Subcutaneous abdominal adipose tissue (tissue), 5 donors: Measurements from ENCODE around the gene CHMP1A.

Experiments used
- H3K27ac ChIP-seq: one replicate; pipeline ENCODE4 v1.7.0; 2013; ENCODE audit warnings: low read depth, mild to moderate bottlenecking, inconsistent platforms, low read length, moderate library complexity
- H3K27me3 ChIP-seq, 5 donors: one replicate each; pipeline ENCODE4 v1.7.0; 2013; ENCODE audit warnings: low read length in 5 of 5, inconsistent platforms in 1 of 5; ENCODE audit not compliant: control insufficient read depth in 5 of 5, insufficient read depth in 4 of 5
- H3K36me3 ChIP-seq, 5 donors: one replicate each; pipeline ENCODE4 v1.7.0; 2013; ENCODE audit warnings: low read length in 5 of 5; ENCODE audit not compliant: control insufficient read depth in 5 of 5, insufficient read depth in 5 of 5
- H3K4me1 ChIP-seq, 5 donors: one replicate each; pipeline ENCODE4 v1.7.0; 2013; ENCODE audit warnings: low read length in 5 of 5, mild to moderate bottlenecking in 3 of 5, moderate library complexity in 1 of 5; ENCODE audit not compliant: control insufficient read depth in 5 of 5, insufficient read depth in 5 of 5
- H3K4me3 ChIP-seq, 5 donors: one replicate each; pipeline ENCODE4 v1.7.0; 2013; ENCODE audit warnings: low read length in 5 of 5, low read depth in 1 of 5
- H3K9ac ChIP-seq, 5 donors: one replicate each; pipeline ENCODE4 v1.7.0; 2013; ENCODE audit warnings: low read length in 5 of 5, mild to moderate bottlenecking in 4 of 5, moderate library complexity in 3 of 5
- H3K9me3 ChIP-seq, 5 donors: one replicate each; pipeline ENCODE4 v1.7.0; 2013; ENCODE audit warnings: low read length in 5 of 5; ENCODE audit not compliant: control insufficient read depth in 5 of 5
- donor health status: healthy.
- donor health status: healthy.
- donor health status: healthy.
- donor health status: healthy.
- donor health status: healthy.

Gene CHMP1A

GRCh38 chr16:89599451-89599858, 58.1 kb downstream of the CHMP1A start:
- no peak overlapping the region for H3K9ac ChIP-seq
- peaks cover 6 to 14% (median 11%) of the 10 kb centered on the region in 5 donors for H3K27me3 ChIP-seq
- H3K4me3 ChIP-seq, result no peak overlapping the region
- H3K9me3 ChIP-seq, result no peaks in the 10 kb centered on the region
- H3K27ac ChIP-seq, result no peak overlapping the region
- peaks cover 0 to 11% (median 1%) of the 10 kb centered on the region in 5 donors for H3K4me1 ChIP-seq
- H3K36me3 ChIP-seq, result no peaks in the 10 kb centered on the region

- Histone ChIP-seq H3K27me3 (peaks cover 5 to 14% (median 11%) of the 10 kb centered on the region in 5 donors), H3K36me3 (no peaks in the 10 kb centered on the region), H3K27ac (no peak overlapping the region), H3K4me1 (peaks cover 0 to 11% (median 1%) of the 10 kb centered on the region in 5 donors), H3K9me3 (no peaks in the 10 kb centered on the region), H3K9ac (no peak overlapping the region), H3K4me3 (no peak overlapping the region)
Observed at GRCh38 chr16:89598199-89598598, 59.3 kb downstream of the CHMP1A start.

- Histone ChIP-seq H3K4me1 (peaks cover 0 to 3% (median 1%) of the 10 kb centered on the region in 5 donors), H3K9ac (peak overlapping the region in 1 of 5 donors; percentile 25), H3K27ac (no peak overlapping the region), H3K36me3 (no peaks in the 10 kb centered on the region), H3K27me3 (peaks cover 0 to 4% (median 1%) of the 10 kb centered on the region in 5 donors), H3K4me3 (no peak overlapping the region), H3K9me3 (no peaks in the 10 kb centered on the region)
Observed at GRCh38 chr16:89596957-89597649, 60.4 kb downstream of the CHMP1A start.

- no peak overlapping the region for H3K9ac ChIP-seq
- no peaks in the 10 kb centered on the region for H3K36me3 ChIP-seq
- no peaks in the 10 kb centered on the region for H3K27me3 ChIP-seq
- H3K4me3 ChIP-seq, result no peak overlapping the region
- H3K27ac ChIP-seq, result no peak overlapping the region
- no peaks in the 10 kb centered on the region for H3K4me1 ChIP-seq
- H3K9me3 ChIP-seq, result no peaks in the 10 kb centered on the region
Observed at GRCh38 chr16:89596061-89596689, 61.3 kb downstream of the CHMP1A start.

- Histone ChIP-seq H3K27me3 (no peaks in the 10 kb centered on the region), H3K9ac (no peak overlapping the region), H3K27ac (no peak overlapping the region), H3K4me3 (no peak overlapping the region), H3K4me1 (no peaks in the 10 kb centered on the region), H3K9me3 (no peaks in the 10 kb centered on the region), H3K36me3 (no peaks in the 10 kb centered on the region)
Observed at GRCh38 chr16:89595330-89596060, 62.0 kb downstream of the CHMP1A start.
